HepG2 (cell line): ENCODE data around the gene CDK11B. TPM values are rescaled to one million over a fixed set of nuclear protein-coding genes. Genes with fewer than 3 reads are reported as not detected.
"Not testable (repeated sequence)": the region's sequence is repeated elsewhere in the genome, so short reads cannot be mapped to it uniquely, and the experiment has no call there.

ENCODE experiments used
- ATAC-seq: fragments of 200-7000 bp; cut with Tn5 transposase; 3 replicates; pipeline ENCODE4 v1.9.1; 2020; ENCODE audit warnings: mild to moderate bottlenecking, moderate library complexity
- Bru-seq: library from RNA; stranded (reverse); fragments of 400-500 nt; gene quantifications from one replicate; lab custom pipeline; 2021; lab: Mats Ljungman, UMichigan
- BruChase-seq, 2 experiments: library from RNA; stranded (reverse); fragments of 400-500 nt; gene quantifications; one replicate each; lab custom pipeline; 2021; lab: Mats Ljungman, UMichigan
- BruUV-seq: library from RNA; stranded (reverse); fragments of 400-500 nt; replicated peaks from 2 replicates; lab custom pipeline; 2021; lab: Mats Ljungman, UMichigan
- CTCF ChIA-PET: fragments of 300-600 bp; formaldehyde crosslinking; extraction: SDS; loops from one replicate; lab custom pipeline; 2021; ENCODE audit warnings: low total read pairs, inconsistent platforms, low intra/inter-chr PET ratio; lab: Yijun Ruan, JAX
- POLR2A ChIA-PET: fragments of 350-600 bp; sonication (Branson Sonifier 250); formaldehyde crosslinking; loops from one replicate; lab custom pipeline; 2020; ENCODE audit warnings: antibody characterized with exemption, inconsistent platforms; lab: Yijun Ruan, JAX
- DNase-seq: peaks from one replicate; pipeline ENCODE4 v3.0.0-alpha.2; 2015; ENCODE audit warnings: low spot score
- FAIRE-seq: peaks from 3 replicates; lab custom pipeline; 2011; peaks lifted over from hg19 to GRCh38; lab: Jason Lieb, UNC
- H2AFZ ChIP-seq: one replicate; pipeline ENCODE4 v1.6.1; 2011; ENCODE audit warnings: low read length, inconsistent platforms
- H3K27ac ChIP-seq: fragments of 300-600 bp; 3 replicates; pipeline ENCODE4 v1.8.0; 2011; ENCODE audit warnings: mixed run types, mild to moderate bottlenecking, mixed read lengths, low read length, inconsistent platforms; ENCODE audit not compliant: insufficient read depth; ENCODE audit errors: extremely low read length
- H3K27me3 ChIP-seq, 2 experiments: fragments of 200-600 bp in 1 of 2; 2 replicates in 1 of 2; 3 replicates in 1 of 2; pipeline versions ENCODE4 v1.6.0 to v1.8.0; 2011; ENCODE audit warnings: low read length in 2 of 2, mild to moderate bottlenecking in 2 of 2, moderate library complexity in 2 of 2, inconsistent platforms in 1 of 2; ENCODE audit not compliant: insufficient read depth in 2 of 2, control insufficient read depth in 1 of 2
- H3K36me3 ChIP-seq, 2 experiments: fragments of 200-600 bp in 1 of 2; replicated peaks in 1 of 2; 2 replicates in 1 of 2; 3 replicates in 1 of 2; pipeline versions ENCODE4 v1.5.1 to v1.8.0; 2011; ENCODE audit warnings: low read length in 2 of 2, inconsistent platforms in 1 of 2; ENCODE audit not compliant: insufficient read depth in 2 of 2, control insufficient read depth in 1 of 2
- H3K4me1 ChIP-seq: 2 replicates; pipeline ENCODE4 v1.5.1; 2012; ENCODE audit warnings: low read length, inconsistent platforms; ENCODE audit not compliant: insufficient read depth
- H3K4me2 ChIP-seq: 2 replicates; pipeline ENCODE4 v1.6.0; 2011; ENCODE audit warnings: low read depth, low read length, inconsistent platforms
- H3K4me3 ChIP-seq, 3 experiments: fragments of 200-600 bp in 1 of 3; sonication (generic), shearing (Covaris generic) in 1 of 3; replicated peaks in 1 of 3; 2 replicates each; pipeline ENCODE4 v1.5.1; 2011 to 2016; ENCODE audit warnings: low read length in 3 of 3, inconsistent platforms in 2 of 3, low read depth in 2 of 3, mild to moderate bottlenecking in 2 of 3, control low read depth in 1 of 3, mixed read lengths in 1 of 3; ENCODE audit not compliant: insufficient read depth in 1 of 3
- H3K79me2 ChIP-seq: one replicate; pipeline ENCODE4 v1.6.1; 2011; ENCODE audit warnings: low read length, inconsistent platforms; ENCODE audit not compliant: insufficient read depth
- H3K9ac ChIP-seq: 2 replicates; pipeline ENCODE4 v1.6.0; 2011; ENCODE audit warnings: mild to moderate bottlenecking, low read depth, low read length, inconsistent platforms; ENCODE audit not compliant: insufficient read depth
- H3K9me3 ChIP-seq: 2 replicates; pipeline ENCODE4 v1.5.1; 2012; ENCODE audit warnings: mild to moderate bottlenecking, low read length
- H4K20me1 ChIP-seq: 2 replicates; pipeline ENCODE4 v1.6.0; 2011; ENCODE audit warnings: inconsistent platforms, mild to moderate bottlenecking, low read length, moderate library complexity; ENCODE audit not compliant: insufficient read depth
- ELF3 ChIP-seq: IDR thresholded peaks from 2 replicates; pipeline ENCODE4 v1.6.1; 2016; ENCODE audit warnings: missing genetic modification reagents, missing compliant biosample characterization
- HDAC1 ChIP-seq: sonication (generic); formaldehyde crosslinking; IDR thresholded peaks from 2 replicates; pipeline ENCODE4 v1.5.1; 2020; ENCODE audit warnings: mild to moderate bottlenecking, missing genetic modification reagents
- NR2C2 ChIP-seq: sonication (generic); formaldehyde crosslinking; IDR thresholded peaks from 2 replicates; pipeline ENCODE4 v1.4.0; 2020; ENCODE audit warnings: missing genetic modification reagents, mild to moderate bottlenecking, moderate library complexity, borderline replicate concordance
- SP1 ChIP-seq, 2 experiments: fragments of 450-650 bp in 1 of 2; sonication (generic) in 1 of 2; formaldehyde crosslinking in 1 of 2; IDR thresholded peaks; 2 replicates each; pipeline versions ENCODE4 v1.4.0 to v1.6.1; 2016 to 2020; ENCODE audit warnings: missing genetic modification reagents in 1 of 2
- WGBS: methylation state at CpG from one replicate; pipeline ENCODE4 v1.1.6; 2017; ENCODE audit warnings: low lambda C conversion rate; 5-methylcytosine and 5-hydroxymethylcytosine counted together
- in situ Hi-C: cut with HindIII; loops from 2 replicates; pipeline ENCODE4 v1.10.0; 2017; ENCODE audit warnings: low pct_unique_long_range_greater_than_20kb; ENCODE audit not compliant: extremely low pct_ligation_motif_present
- intact Hi-C: fragments of 100-400 bp; cut with micrococcal nuclease; formaldehyde crosslinking; loops from one replicate; pipeline ENCODE4 v1.10.0; 2022; ENCODE audit not compliant: unreplicated experiment
- long read RNA-seq, 2 experiments: library from RNA in 1 of 2; library from polyadenylated mRNA in 1 of 2; stranded (forward) in 1 of 2; unstranded in 1 of 2; transcript quantifications; one replicate each; pipeline ENCODE4 v2.0.0, GENCODE V29; 2019 to 2022
- polyA minus RNA-seq, 3 experiments: library from RNA; depleted of rRNA, polyadenylated mRNA; stranded (reverse); fragments of >200 nt; gene quantifications; 2 replicates each; pipeline ENCODE4 v1.2.3, GENCODE V29; 2011; ENCODE audit warnings: low replicate concordance in 1 of 3
- polyA plus RNA-seq, 8 experiments: library from polyadenylated mRNA; depleted of rRNA in 3 of 8; stranded (reverse) in 7 of 8; unstranded in 1 of 8; fragments of >200 nt; fragmentation: Illumina TruSeq in 4 of 8; extraction: Trizol in 4 of 8; gene quantifications; 2 replicates each; pipeline versions ENCODE4 v1.2.1 to v1.2.3, GENCODE V29; 2011 to 2016; ENCODE audit warnings: low read depth in 4 of 8, missing spikeins in 1 of 8, mixed read lengths in 1 of 8; ENCODE audit not compliant: insufficient read depth in 1 of 8
- total RNA-seq, 5 experiments: library from RNA; depleted of rRNA; stranded (reverse); fragments of >200 nt; fragmentation: Illumina TruSeq; extraction: Trizol; gene quantifications; 2 replicates each; pipeline ENCODE4 v1.2.3, GENCODE V29; 2016; ENCODE audit warnings: low read depth in 1 of 5
- TF ChIP-seq, protein P1 (sequence below): sonication (generic); formaldehyde crosslinking; IDR thresholded peaks from 2 replicates; pipeline ENCODE4 v1.4.0; 2020; ENCODE audit warnings: mild to moderate bottlenecking, missing genetic modification reagents
- TF ChIP-seq, protein P2 (sequence below): sonication (generic); formaldehyde crosslinking; IDR thresholded peaks from 2 replicates; pipeline ENCODE4 v1.4.0; 2020; ENCODE audit warnings: low read depth, missing genetic modification reagents
- TF ChIP-seq, protein P3 (sequence below): sonication (generic); formaldehyde crosslinking; IDR thresholded peaks from 2 replicates; pipeline ENCODE4 v1.5.1; 2020; ENCODE audit warnings: mild to moderate bottlenecking, moderate library complexity, missing genetic modification reagents

Gene CDK11B
- total RNA-seq (2016; rRNA removed; fragmentation: Illumina TruSeq; extraction: Trizol), result 12.4 and 15.1 TPM in 2 replicates
- total RNA-seq (2016; cell fraction: cytosol; rRNA removed; fragmentation: Illumina TruSeq; extraction: Trizol; ENCODE audit: low read depth), result 2.3 and 3.1 TPM in 2 replicates
- 9.4 and 16.6 TPM in 2 replicates for total RNA-seq (2016; cell fraction: insoluble cytoplasmic fraction; rRNA removed; fragmentation: Illumina TruSeq; extraction: Trizol)
- total RNA-seq (2016; cell fraction: membrane; rRNA removed; fragmentation: Illumina TruSeq; extraction: Trizol), result 3.6 and 4.3 TPM in 2 replicates
- total RNA-seq (2016; cell fraction: nucleus; rRNA removed; fragmentation: Illumina TruSeq; extraction: Trizol), result 11.2 TPM in 2 replicates
- polyA plus RNA-seq (2011; rRNA removed), result 3.6 and 3.9 TPM in 2 replicates
- polyA plus RNA-seq (2011; cell fraction: cytosol; rRNA removed), result 3.1 TPM in 2 replicates
- polyA plus RNA-seq (2011; cell fraction: nucleus; rRNA removed), result 20.3 and 22.5 TPM in 2 replicates
- polyA plus RNA-seq (2012), result 15.9 and 17.5 TPM in 2 replicates
- polyA plus RNA-seq (2016; cell fraction: cytosol; fragmentation: Illumina TruSeq; extraction: Trizol; ENCODE audit: low read depth), result 1.4 and 2.2 TPM in 2 replicates
- polyA plus RNA-seq (2016; cell fraction: insoluble cytoplasmic fraction; fragmentation: Illumina TruSeq; extraction: Trizol; ENCODE audit: low read depth), result 21.8 and 26.2 TPM in 2 replicates
- polyA plus RNA-seq (2016; cell fraction: membrane; fragmentation: Illumina TruSeq; extraction: Trizol; ENCODE audit: low read depth), result 4.1 TPM in 2 replicates
- polyA plus RNA-seq (2016; cell fraction: nucleus; fragmentation: Illumina TruSeq; extraction: Trizol; ENCODE audit: insufficient read depth, low read depth), result 56.5 and 61.8 TPM in 2 replicates
- 2.6 and 3.1 TPM in 2 replicates for polyA minus RNA-seq (2011; rRNA and poly(A)+ RNA removed; ENCODE audit: low replicate concordance)
- polyA minus RNA-seq (2011; cell fraction: cytosol; rRNA and poly(A)+ RNA removed), result 2.2 and 3.0 TPM in 2 replicates
- 3.1 and 3.4 TPM in 2 replicates for polyA minus RNA-seq (2011; cell fraction: nucleus; rRNA and poly(A)+ RNA removed)
- percentile 68 among the genes with signal in this experiment for Bru-seq, nascent RNA
- percentile 84 among the genes with signal in this experiment for BruChase-seq, experiment 1, labeled RNA remaining after a 6-hour chase
- BruChase-seq, experiment 2, labeled RNA remaining after a 2-hour chase, result percentile 76 among the genes with signal in this experiment
- long read RNA-seq, experiment 1, partial matches to known transcripts, result 16 of 17 reads
- long read RNA-seq, experiment 1, other reads (novel, unspliced or antisense), result 1 of 17 reads
- long read RNA-seq, experiment 2, partial matches to known transcripts, result 41 of 49 reads
- long read RNA-seq, experiment 2, other reads (novel, unspliced or antisense), result 8 of 49 reads

DNA sequence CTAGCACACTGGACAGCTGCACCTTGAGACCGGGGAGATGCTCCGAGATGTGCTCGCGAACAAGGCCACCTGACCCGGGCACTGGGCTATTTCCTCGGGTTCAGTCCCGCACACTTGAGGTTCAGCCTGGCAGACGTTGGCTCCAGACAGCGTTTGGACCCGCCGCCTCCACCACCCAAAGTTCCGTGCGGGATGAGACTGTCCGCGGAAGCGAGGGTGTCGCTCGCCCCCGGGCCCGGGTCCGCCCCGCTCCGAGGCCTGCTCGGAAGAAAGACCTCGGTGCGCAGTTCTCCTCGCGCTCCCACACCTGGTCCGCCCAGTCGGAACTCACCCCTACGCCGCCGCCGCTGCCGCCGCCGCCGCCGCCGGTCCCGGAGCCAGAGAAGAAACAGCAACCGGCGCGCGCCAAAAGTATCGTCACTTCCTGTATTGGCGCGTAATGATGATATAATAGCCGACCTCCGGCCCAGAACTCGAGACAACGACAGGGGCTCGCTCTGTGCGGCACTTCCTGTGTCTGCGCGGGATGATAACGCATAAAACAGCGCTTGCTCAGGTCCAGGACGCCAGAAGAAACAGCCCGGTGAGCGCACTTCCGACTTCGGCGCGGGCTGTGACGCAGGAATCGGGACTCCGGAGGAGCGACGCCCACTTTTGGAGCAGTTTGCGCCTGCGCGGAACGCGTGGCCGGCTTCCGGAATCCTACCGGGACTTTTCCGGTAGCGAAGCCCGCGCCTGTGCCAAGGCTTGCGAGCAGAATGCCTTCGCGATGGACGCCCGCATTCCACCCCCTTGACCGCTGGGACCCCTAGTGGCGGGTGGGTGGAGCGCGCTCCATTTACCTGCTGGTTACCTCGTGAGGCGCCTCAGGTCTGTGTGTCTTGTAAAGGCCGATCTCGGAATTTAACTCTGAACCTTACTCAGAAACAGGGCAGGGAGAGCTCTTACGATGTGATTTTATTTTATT is at the start of gene CDK11B:
Gene CDK11B (minus strand): TSS at position 422 of the 967 bp plus-strand sequence. CDS start 1,519 bp downstream, outside the sequence.
- CTCF ChIA-PET; H3K9me3 ChIP-seq; H2AFZ ChIP-seq; H4K20me1 ChIP-seq; H3K4me1 ChIP-seq; in situ Hi-C loops; POLR2A ChIA-PET; intact Hi-C loops; H3K79me2 ChIP-seq; H3K27me3 ChIP-seq; BruUV-seq; TF ChIP-seq SP1 (IDR thresholded peaks at IDR 0.05): not testable (repeated sequence)
- Histone ChIP-seq H3K4me3 (peak within 1 kb of the TSS; percentile 64 to 77 (median 75); a peak in 5 of 6 replicates), H3K27ac (peak within 1 kb of the TSS; percentile 98), H3K9ac (peak within 1 kb of the TSS; percentile 88), H3K36me3 (peaks cover 9 to 21% of the 10 kb centered on the region in 2 experiments; a peak in 4 of 5 replicates), H3K4me2 (peak within 1 kb of the TSS; percentile 23; the same call in 1 of the 2 replicates)
- ATAC-seq (peak; percentile 88), FAIRE-seq (peak; percentile 79), DNase-seq (peak; percentile 95)
- WGBS, result 1% methylated on average over 14 of the region's 96 CpGs
- TF ChIP-seq HDAC1 (CRISPR knock-in tag) (peak; percentile 80), NR2C2 (CRISPR knock-in tag) (peak; percentile 88), SP1 (CRISPR knock-in tag; IDR thresholded peaks at IDR 0.05) (peak; percentile 64; the same call in 1 of the 2 replicates), ELF3 (peak; percentile 9; the same call in 1 of the 2 replicates)
- TF ChIP-seq, protein P1, sequence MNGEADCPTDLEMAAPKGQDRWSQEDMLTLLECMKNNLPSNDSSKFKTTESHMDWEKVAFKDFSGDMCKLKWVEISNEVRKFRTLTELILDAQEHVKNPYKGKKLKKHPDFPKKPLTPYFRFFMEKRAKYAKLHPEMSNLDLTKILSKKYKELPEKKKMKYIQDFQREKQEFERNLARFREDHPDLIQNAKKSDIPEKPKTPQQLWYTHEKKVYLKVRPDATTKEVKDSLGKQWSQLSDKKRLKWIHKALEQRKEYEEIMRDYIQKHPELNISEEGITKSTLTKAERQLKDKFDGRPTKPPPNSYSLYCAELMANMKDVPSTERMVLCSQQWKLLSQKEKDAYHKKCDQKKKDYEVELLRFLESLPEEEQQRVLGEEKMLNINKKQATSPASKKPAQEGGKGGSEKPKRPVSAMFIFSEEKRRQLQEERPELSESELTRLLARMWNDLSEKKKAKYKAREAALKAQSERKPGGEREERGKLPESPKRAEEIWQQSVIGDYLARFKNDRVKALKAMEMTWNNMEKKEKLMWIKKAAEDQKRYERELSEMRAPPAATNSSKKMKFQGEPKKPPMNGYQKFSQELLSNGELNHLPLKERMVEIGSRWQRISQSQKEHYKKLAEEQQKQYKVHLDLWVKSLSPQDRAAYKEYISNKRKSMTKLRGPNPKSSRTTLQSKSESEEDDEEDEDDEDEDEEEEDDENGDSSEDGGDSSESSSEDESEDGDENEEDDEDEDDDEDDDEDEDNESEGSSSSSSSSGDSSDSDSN (CRISPR knock-in tag), result peak; percentile 38; the same call in 1 of the 2 replicates
- TF ChIP-seq, protein P2, sequence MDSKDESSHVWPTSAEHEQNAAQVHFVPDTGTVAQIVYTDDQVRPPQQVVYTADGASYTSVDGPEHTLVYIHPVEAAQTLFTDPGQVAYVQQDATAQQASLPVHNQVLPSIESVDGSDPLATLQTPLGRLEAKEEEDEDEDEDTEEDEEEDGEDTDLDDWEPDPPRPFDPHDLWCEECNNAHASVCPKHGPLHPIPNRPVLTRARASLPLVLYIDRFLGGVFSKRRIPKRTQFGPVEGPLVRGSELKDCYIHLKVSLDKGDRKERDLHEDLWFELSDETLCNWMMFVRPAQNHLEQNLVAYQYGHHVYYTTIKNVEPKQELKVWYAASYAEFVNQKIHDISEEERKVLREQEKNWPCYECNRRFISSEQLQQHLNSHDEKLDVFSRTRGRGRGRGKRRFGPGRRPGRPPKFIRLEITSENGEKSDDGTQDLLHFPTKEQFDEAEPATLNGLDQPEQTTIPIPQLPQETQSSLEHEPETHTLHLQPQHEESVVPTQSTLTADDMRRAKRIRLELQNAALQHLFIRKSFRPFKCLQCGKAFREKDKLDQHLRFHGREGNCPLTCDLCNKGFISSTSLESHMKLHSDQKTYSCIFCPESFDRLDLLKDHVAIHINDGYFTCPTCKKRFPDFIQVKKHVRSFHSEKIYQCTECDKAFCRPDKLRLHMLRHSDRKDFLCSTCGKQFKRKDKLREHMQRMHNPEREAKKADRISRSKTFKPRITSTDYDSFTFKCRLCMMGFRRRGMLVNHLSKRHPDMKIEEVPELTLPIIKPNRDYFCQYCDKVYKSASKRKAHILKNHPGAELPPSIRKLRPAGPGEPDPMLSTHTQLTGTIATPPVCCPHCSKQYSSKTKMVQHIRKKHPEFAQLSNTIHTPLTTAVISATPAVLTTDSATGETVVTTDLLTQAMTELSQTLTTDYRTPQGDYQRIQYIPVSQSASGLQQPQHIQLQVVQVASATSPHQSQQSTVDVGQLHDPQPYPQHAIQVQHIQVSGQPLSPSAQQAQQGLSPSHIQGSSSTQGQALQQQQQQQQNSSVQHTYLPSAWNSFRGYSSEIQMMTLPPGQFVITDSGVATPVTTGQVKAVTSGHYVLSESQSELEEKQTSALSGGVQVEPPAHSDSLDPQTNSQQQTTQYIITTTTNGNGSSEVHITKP (CRISPR knock-in tag), result peak; percentile 66; the same call in 1 of the 2 replicates
- TF ChIP-seq, protein P3, sequence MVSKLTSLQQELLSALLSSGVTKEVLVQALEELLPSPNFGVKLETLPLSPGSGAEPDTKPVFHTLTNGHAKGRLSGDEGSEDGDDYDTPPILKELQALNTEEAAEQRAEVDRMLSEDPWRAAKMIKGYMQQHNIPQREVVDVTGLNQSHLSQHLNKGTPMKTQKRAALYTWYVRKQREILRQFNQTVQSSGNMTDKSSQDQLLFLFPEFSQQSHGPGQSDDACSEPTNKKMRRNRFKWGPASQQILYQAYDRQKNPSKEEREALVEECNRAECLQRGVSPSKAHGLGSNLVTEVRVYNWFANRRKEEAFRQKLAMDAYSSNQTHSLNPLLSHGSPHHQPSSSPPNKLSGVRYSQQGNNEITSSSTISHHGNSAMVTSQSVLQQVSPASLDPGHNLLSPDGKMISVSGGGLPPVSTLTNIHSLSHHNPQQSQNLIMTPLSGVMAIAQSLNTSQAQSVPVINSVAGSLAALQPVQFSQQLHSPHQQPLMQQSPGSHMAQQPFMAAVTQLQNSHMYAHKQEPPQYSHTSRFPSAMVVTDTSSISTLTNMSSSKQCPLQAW (CRISPR knock-in tag), result peak; percentile 48; the same call in 1 of the 2 replicates
